Measurements from ENCODE around the gene ZNF683.
A peak's percentile ranks its signal among the peaks of the same experiment; 100 is the strongest.

The ZNF683 gene

GRCh38 chr1:26412180-26412840 is 39.8 kb upstream of the ZNF683 start:
- Histone ChIP-seq H3K27ac (ENCODE audit: low read depth, low read length) (peak overlapping the region; percentile 98), H3K23ac (ENCODE audit: low read length) (no peak overlapping the region), H4K8ac (ENCODE audit: low read depth, low read length) (no peak overlapping the region), H3K4me2 (ENCODE audit: low read length) (peak overlapping the region; percentile 73), H3K36me3 (ENCODE audit: control insufficient read depth, insufficient read depth, low read length) (peaks cover 2% of the 10 kb centered on the region), H3K56ac (ENCODE audit: low read length) (peak overlapping the region; percentile 100), H3K4ac (ENCODE audit: low read depth, low read length) (peak overlapping the region; percentile 93), H2BK120ac (ENCODE audit: low read depth, low read length) (peak overlapping the region; percentile 62), H3K4me3 (ENCODE audit: low read length) (peak overlapping the region; percentile 99), H4K5ac (ENCODE audit: low read length) (no peak overlapping the region), H3K4me1 (ENCODE audit: control insufficient read depth, low read depth, low read length) (peaks cover 22% of the 10 kb centered on the region), H2BK15ac (replicated peaks; ENCODE audit: low read depth) (no peak overlapping the region), H3K27me3 (ENCODE audit: insufficient read depth, low read length, poor library complexity) (no peaks in the 10 kb centered on the region), H3K18ac (ENCODE audit: low read length) (peak overlapping the region; percentile 81), H2BK5ac (ENCODE audit: low read length) (peak overlapping the region; percentile 100), H3K79me1 (ENCODE audit: low read length) (peaks cover 12% of the 10 kb centered on the region), H3K79me2 (ENCODE audit: control insufficient read depth, insufficient read depth, low read length) (peaks cover 51% of the 10 kb centered on the region), H2AK5ac (ENCODE audit: low read length) (peak overlapping the region; percentile 88), H3K9ac (ENCODE audit: low read length) (peak overlapping the region; percentile 100)
- WGBS (ENCODE audit: extremely low coverage, insufficient coverage, low lambda C conversion rate) = no CpG with 5 or more reads among the region's 9 CpGs
- DNase-seq = peak; percentile 99

GRCh38 chr1:26411624-26412074 is 39.1 kb upstream of the ZNF683 start:
- Histone ChIP-seq H3K56ac (ENCODE audit: low read length) (peak overlapping the region; percentile 100), H4K5ac (ENCODE audit: low read length) (peak overlapping the region; percentile 59), H3K4me2 (ENCODE audit: low read length) (peak overlapping the region; percentile 66), H3K36me3 (ENCODE audit: control insufficient read depth, insufficient read depth, low read length) (peaks cover 2% of the 10 kb centered on the region), H3K4me1 (ENCODE audit: control insufficient read depth, low read depth, low read length) (peaks cover 20% of the 10 kb centered on the region), H2AK5ac (ENCODE audit: low read length) (peak overlapping the region; percentile 88), H2BK15ac (replicated peaks; ENCODE audit: low read depth) (no peak overlapping the region), H2BK5ac (ENCODE audit: low read length) (peak overlapping the region; percentile 100), H3K27me3 (ENCODE audit: insufficient read depth, low read length, poor library complexity) (no peaks in the 10 kb centered on the region), H3K79me2 (ENCODE audit: control insufficient read depth, insufficient read depth, low read length) (peaks cover 49% of the 10 kb centered on the region), H3K23ac (ENCODE audit: low read length) (peak overlapping the region; percentile 100), H3K9ac (ENCODE audit: low read length) (peak overlapping the region; percentile 100), H3K4ac (ENCODE audit: low read depth, low read length) (peak overlapping the region; percentile 93), H3K18ac (ENCODE audit: low read length) (peak overlapping the region; percentile 81), H3K27ac (ENCODE audit: low read depth, low read length) (peak overlapping the region; percentile 98), H3K4me3 (ENCODE audit: low read length) (peak overlapping the region; percentile 99), H3K79me1 (ENCODE audit: low read length) (peaks cover 12% of the 10 kb centered on the region), H4K8ac (ENCODE audit: low read depth, low read length) (no peak overlapping the region), H2BK120ac (ENCODE audit: low read depth, low read length) (peak overlapping the region; percentile 62)
- WGBS (ENCODE audit: extremely low coverage, insufficient coverage, low lambda C conversion rate) = no CpG with 5 or more reads among the region's 20 CpGs
- DNase-seq = peak; percentile 85

GRCh38 chr1:26410706-26411623 is 38.4 kb upstream of the ZNF683 start, which contains the start of gene LIN28A:
LIN28A (plus strand) TSS chr1:26410817; CDS start chr1:26410892, 75 bp downstream.
- Histone ChIP-seq H2BK15ac (replicated peaks; ENCODE audit: low read depth) (peak within 1 kb of the TSS; percentile 21), H3K4me3 (ENCODE audit: low read length) (peak within 1 kb of the TSS; percentile 99), H3K56ac (ENCODE audit: low read length) (peak within 1 kb of the TSS; percentile 100), H3K18ac (ENCODE audit: low read length) (peak within 1 kb of the TSS; percentile 97), H4K5ac (ENCODE audit: low read length) (peak within 1 kb of the TSS; percentile 51), H3K9ac (ENCODE audit: low read length) (peak within 1 kb of the TSS; percentile 100), H2AK5ac (ENCODE audit: low read length) (peak within 1 kb of the TSS; percentile 94), H2BK5ac (ENCODE audit: low read length) (peak within 1 kb of the TSS; percentile 100), H3K27me3 (ENCODE audit: insufficient read depth, low read length, poor library complexity) (no peaks in the 10 kb centered on the region), H3K79me2 (ENCODE audit: control insufficient read depth, insufficient read depth, low read length) (peaks cover 45% of the 10 kb centered on the region), H3K4me1 (ENCODE audit: control insufficient read depth, low read depth, low read length) (peaks cover 20% of the 10 kb centered on the region), H4K8ac (ENCODE audit: low read depth, low read length) (no peak within 1 kb of the TSS), H3K79me1 (ENCODE audit: low read length) (peaks cover 10% of the 10 kb centered on the region), H3K23ac (ENCODE audit: low read length) (peak within 1 kb of the TSS; percentile 100), H3K4me2 (ENCODE audit: low read length) (peak within 1 kb of the TSS; percentile 66), H2BK120ac (ENCODE audit: low read depth, low read length) (peak within 1 kb of the TSS; percentile 97), H3K27ac (ENCODE audit: low read depth, low read length) (peak within 1 kb of the TSS; percentile 98), H3K36me3 (ENCODE audit: control insufficient read depth, insufficient read depth, low read length) (peaks cover 2% of the 10 kb centered on the region), H3K4ac (ENCODE audit: low read depth, low read length) (peak within 1 kb of the TSS; percentile 98)
- no CpG with 5 or more reads among the region's 70 CpGs for WGBS (ENCODE audit: extremely low coverage, insufficient coverage, low lambda C conversion rate)
- DNase-seq = peak; percentile 48

GRCh38 chr1:26409191-26409807 is 36.7 kb upstream of the ZNF683 start:
- Histone ChIP-seq H4K8ac (ENCODE audit: low read depth, low read length) (no peak overlapping the region), H3K4me3 (ENCODE audit: low read length) (no peak overlapping the region), H2BK15ac (replicated peaks; ENCODE audit: low read depth) (peak overlapping the region; percentile 21), H3K79me1 (ENCODE audit: low read length) (peaks cover 7% of the 10 kb centered on the region), H3K27ac (ENCODE audit: low read depth, low read length) (peak overlapping the region; percentile 89), H3K18ac (ENCODE audit: low read length) (peak overlapping the region; percentile 97), H3K4me1 (ENCODE audit: control insufficient read depth, low read depth, low read length) (peaks cover 15% of the 10 kb centered on the region), H3K9ac (ENCODE audit: low read length) (peak overlapping the region; percentile 59), H3K79me2 (ENCODE audit: control insufficient read depth, insufficient read depth, low read length) (peaks cover 33% of the 10 kb centered on the region), H3K4me2 (ENCODE audit: low read length) (peak overlapping the region; percentile 16), H2BK5ac (ENCODE audit: low read length) (peak overlapping the region; percentile 96), H4K5ac (ENCODE audit: low read length) (no peak overlapping the region), H3K4ac (ENCODE audit: low read depth, low read length) (peak overlapping the region; percentile 98), H2BK120ac (ENCODE audit: low read depth, low read length) (peak overlapping the region; percentile 97), H3K23ac (ENCODE audit: low read length) (no peak overlapping the region), H3K27me3 (ENCODE audit: insufficient read depth, low read length, poor library complexity) (no peaks in the 10 kb centered on the region), H2AK5ac (ENCODE audit: low read length) (peak overlapping the region; percentile 63), H3K56ac (ENCODE audit: low read length) (peak overlapping the region; percentile 88), H3K36me3 (ENCODE audit: control insufficient read depth, insufficient read depth, low read length) (peaks cover 2% of the 10 kb centered on the region)
- WGBS (ENCODE audit: extremely low coverage, insufficient coverage, low lambda C conversion rate) = no CpG with 5 or more reads among the region's 16 CpGs
- peak; percentile 78 for DNase-seq

- no peak overlapping the region for H3K4me3 ChIP-seq (ENCODE audit: low read length)
These were observed 36.1 kb upstream of the ZNF683 start for GRCh38 chr1:26408604-26409003.

More at GRCh38 chr1:26408604-26409003, 36.1 kb upstream of the ZNF683 start:
- peaks cover 2% of the 10 kb centered on the region for H3K36me3 ChIP-seq (ENCODE audit: control insufficient read depth, insufficient read depth, low read length)
- DNase-seq = peak; percentile 89
- H3K23ac ChIP-seq (ENCODE audit: low read length) = no peak overlapping the region
- H2BK120ac ChIP-seq (ENCODE audit: low read depth, low read length) = no peak overlapping the region
- peaks cover 7% of the 10 kb centered on the region for H3K79me1 ChIP-seq (ENCODE audit: low read length)
- no CpG with 5 or more reads among the region's 12 CpGs for WGBS (ENCODE audit: extremely low coverage, insufficient coverage, low lambda C conversion rate)
- no peak overlapping the region for H2BK5ac ChIP-seq (ENCODE audit: low read length)
- no peak overlapping the region for H3K4ac ChIP-seq (ENCODE audit: low read depth, low read length)
- H3K56ac ChIP-seq (ENCODE audit: low read length) = no peak overlapping the region
- no peak overlapping the region for H4K5ac ChIP-seq (ENCODE audit: low read length)
- H3K9ac ChIP-seq (ENCODE audit: low read length) = no peak overlapping the region
- H3K4me1 ChIP-seq (ENCODE audit: control insufficient read depth, low read depth, low read length) = peaks cover 13% of the 10 kb centered on the region
- H3K79me2 ChIP-seq (ENCODE audit: control insufficient read depth, insufficient read depth, low read length) = peaks cover 27% of the 10 kb centered on the region
- peak overlapping the region; percentile 16 for H3K4me2 ChIP-seq (ENCODE audit: low read length)
- H3K27me3 ChIP-seq (ENCODE audit: insufficient read depth, low read length, poor library complexity) = no peaks in the 10 kb centered on the region
- H4K8ac ChIP-seq (ENCODE audit: low read depth, low read length) = no peak overlapping the region
- no peak overlapping the region for H3K27ac ChIP-seq (ENCODE audit: low read depth, low read length)
- H2BK15ac ChIP-seq (replicated peaks; ENCODE audit: low read depth) = no peak overlapping the region
- H3K18ac ChIP-seq (ENCODE audit: low read length) = no peak overlapping the region
- H2AK5ac ChIP-seq (ENCODE audit: low read length) = no peak overlapping the region
